Measurements from ENCODE around the gene PKN2.

PKN2 gene

DNA sequence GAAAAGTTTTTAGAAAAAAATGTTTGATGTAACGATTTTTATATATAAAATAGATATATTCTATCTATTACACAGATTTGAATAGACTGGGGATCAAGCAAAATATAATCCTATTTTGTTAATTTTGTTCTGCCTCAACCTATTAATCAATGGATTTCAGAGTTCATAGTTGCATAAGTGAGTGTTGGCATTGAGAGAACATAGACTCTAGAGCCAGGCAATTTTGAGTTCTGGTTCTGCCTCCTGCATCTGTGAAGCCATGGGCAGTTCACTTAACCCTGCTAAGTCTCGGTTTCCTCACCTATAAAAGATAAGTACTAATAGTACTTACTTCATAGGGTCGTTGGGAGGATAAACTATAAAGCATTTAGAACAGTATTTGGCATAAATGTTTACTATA lies 13.6 kb upstream of the PKN2 start:
- no peak overlapping the region for H3K27ac ChIP-seq
- TF ChIP-seq, protein P1, sequence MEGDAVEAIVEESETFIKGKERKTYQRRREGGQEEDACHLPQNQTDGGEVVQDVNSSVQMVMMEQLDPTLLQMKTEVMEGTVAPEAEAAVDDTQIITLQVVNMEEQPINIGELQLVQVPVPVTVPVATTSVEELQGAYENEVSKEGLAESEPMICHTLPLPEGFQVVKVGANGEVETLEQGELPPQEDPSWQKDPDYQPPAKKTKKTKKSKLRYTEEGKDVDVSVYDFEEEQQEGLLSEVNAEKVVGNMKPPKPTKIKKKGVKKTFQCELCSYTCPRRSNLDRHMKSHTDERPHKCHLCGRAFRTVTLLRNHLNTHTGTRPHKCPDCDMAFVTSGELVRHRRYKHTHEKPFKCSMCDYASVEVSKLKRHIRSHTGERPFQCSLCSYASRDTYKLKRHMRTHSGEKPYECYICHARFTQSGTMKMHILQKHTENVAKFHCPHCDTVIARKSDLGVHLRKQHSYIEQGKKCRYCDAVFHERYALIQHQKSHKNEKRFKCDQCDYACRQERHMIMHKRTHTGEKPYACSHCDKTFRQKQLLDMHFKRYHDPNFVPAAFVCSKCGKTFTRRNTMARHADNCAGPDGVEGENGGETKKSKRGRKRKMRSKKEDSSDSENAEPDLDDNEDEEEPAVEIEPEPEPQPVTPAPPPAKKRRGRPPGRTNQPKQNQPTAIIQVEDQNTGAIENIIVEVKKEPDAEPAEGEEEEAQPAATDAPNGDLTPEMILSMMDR (conservative IDR thresholded peaks at IDR 0.05; ENCODE audit: low read depth) = no peak
- POLR2A ChIA-PET (ENCODE audit: low non-redundant PET) = no interaction called here
- no peak for DNase-seq (ENCODE audit: low spot score)
- CTCF ChIA-PET = no interaction called here

DNA sequence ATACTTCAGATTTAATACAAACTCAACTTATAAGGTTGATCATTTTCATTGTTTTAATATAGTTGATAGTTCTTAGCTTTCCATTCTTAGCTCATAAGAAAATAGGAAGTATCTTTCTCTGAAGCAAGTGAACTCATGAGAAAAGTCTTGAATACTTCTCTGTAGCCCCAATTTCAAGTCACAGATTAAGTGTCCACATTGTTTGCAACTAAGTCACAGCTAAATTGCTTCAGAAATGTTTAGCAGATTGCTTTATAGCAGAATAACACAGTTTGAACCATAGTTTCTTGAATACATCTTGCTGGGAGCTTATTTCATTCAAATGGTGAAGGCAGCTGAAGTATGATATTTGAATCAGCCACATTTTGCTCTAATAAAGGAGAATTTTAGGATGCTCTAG lies 10.6 kb upstream of the PKN2 start:
- no peak for DNase-seq (ENCODE audit: low spot score)
- no peak overlapping the region for H3K27ac ChIP-seq
- TF ChIP-seq, protein P1 (conservative IDR thresholded peaks at IDR 0.05; ENCODE audit: low read depth) = no peak
- ChIA-PET POLR2A (ENCODE audit: low non-redundant PET) (no interaction called here), CTCF (interaction anchor here (0.6 kb wide), 1 partner anchor 18 kb away, joined by 3 read pairs; no protein-coding TSS in a partner anchor)

DNA sequence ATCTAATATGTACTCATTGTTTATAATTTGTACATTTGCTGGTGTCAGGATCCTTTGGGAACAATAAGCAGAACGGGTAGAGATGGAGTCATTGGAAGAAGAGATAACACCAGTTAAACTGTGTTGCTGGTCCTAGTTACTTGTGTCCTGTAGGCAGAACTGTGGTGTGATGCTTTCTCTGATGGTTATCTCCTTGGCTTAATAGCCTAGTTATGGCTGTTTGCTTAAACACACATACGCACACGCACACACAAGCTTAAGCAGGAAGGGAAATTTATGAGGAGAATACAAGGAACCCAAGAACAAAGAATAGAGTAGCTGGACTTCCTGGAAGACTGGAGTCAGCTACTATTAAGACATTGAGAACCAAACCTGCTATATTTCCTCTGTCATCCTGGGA lies 5.7 kb upstream of the PKN2 start:
- DNase-seq (ENCODE audit: low spot score) = no peak
- H3K27ac ChIP-seq = no peak overlapping the region
- CTCF ChIA-PET = interaction anchor here (1.0 kb wide), 1 partner anchor 24 kb away, joined by 3 read pairs; no protein-coding TSS in a partner anchor
- TF ChIP-seq, protein P1 (conservative IDR thresholded peaks at IDR 0.05; ENCODE audit: low read depth) = no peak
- POLR2A ChIA-PET (ENCODE audit: low non-redundant PET) = no interaction called here

DNA sequence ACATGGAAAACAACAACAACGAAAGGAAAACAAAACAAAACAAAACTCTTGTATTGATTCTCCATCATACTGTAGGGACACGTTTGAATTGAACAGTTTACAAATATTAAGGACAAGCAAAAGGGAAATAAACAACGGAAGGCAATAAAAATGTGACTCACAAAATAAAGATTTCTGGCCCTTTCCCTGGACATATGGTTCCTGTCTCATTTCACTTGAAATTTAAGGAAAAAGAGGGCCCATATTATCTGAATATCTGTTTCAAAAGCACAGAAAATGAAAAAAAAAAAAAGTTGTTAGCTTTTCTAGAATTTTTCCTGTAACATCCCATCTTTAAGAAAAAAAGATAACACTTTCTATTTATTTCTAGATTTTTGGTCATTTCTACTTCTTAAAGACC lies 3.6 kb upstream of the PKN2 start:
- no peak for DNase-seq (ENCODE audit: low spot score)
- POLR2A ChIA-PET (ENCODE audit: low non-redundant PET) = no interaction called here
- CTCF ChIA-PET = interaction anchor here (0.6 kb wide), 1 partner anchor 142 kb away, joined by 3 read pairs; no protein-coding TSS in a partner anchor
- no peak overlapping the region for H3K27ac ChIP-seq
- TF ChIP-seq, protein P1 (conservative IDR thresholded peaks at IDR 0.05; ENCODE audit: low read depth) = no peak

DNA sequence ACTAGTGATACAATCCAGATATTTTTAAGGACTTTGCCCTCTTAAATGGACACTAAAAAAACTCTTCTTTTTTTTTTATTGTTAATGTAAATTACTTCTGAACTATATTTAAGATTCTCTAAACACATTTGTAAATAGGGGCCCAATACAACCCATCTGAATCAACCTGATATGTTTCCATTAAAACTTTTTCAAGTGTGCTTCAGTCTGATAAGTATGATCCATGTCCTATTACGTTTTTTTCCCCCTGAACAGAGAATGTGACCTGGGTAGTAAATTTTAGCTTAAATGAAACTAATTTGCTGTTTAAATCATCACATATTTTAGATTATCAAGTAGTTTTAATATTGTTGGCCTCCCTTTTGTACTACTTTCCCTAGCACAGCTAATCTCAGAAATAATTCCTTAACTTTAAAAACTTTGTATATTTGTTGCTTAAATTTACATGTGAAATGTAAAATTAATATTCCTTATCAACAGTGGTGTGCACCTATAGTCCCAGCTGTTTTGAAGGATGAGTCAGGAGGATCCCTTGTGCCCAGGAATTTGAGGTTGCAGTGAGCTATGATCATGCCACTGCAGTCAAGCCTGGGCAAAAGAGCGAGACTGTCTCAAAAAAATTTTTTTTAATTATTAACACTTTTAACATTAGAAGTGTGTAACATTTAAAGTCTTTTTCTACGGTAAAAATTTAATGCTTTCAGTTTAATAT lies 3.0 kb upstream of the PKN2 start:
- no peak for DNase-seq (ENCODE audit: low spot score)
- H3K27ac ChIP-seq = no peak overlapping the region
- ChIA-PET POLR2A (ENCODE audit: low non-redundant PET) (no interaction called here), CTCF (interaction anchor here (0.6 kb wide), 2 partner anchors 141 to 275 kb away, joined by 3 read pairs; no protein-coding TSS in a partner anchor)
- TF ChIP-seq, protein P1 (conservative IDR thresholded peaks at IDR 0.05; ENCODE audit: low read depth) = no peak

DNA sequence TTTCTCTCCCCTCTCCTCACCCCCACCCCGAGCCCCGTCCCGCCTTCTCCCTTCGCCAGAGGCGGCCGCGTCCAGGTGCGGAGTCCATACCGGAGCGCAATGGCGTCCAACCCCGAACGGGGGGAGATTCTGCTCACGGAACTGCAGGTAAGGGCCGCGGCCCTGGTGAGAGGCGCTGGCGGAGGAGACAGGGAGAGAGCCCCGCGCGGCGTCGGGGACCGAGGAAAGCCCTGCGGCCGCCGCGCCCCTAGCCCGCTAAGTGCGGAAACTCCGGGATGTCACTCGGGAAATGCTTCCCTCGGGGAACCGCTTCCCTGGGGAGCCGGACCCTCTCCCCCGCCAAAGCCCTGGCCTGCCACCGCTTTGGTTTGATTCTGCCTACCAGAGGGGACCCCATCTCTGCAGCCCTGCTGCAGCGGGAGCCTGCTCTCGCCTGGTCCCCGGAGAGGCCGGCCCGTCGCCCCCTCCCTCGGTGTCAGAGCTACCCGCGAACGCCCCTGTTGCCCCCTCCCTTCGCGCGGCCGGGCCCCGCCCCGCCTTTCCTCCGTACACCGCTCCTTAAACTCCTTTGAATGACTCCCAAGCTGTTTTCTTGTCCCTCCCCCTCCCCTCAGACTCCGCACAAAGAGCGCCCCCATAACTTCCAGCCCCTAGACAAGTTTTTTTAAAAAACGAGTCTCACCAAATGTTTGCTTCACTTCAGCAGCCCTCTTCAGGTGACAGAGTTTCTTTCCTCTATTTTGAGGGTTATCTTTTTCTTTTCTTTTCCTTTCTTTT lies 597 bp downstream of the PKN2 start:
- H3K27ac ChIP-seq = peak overlapping the region; percentile 99
- peak; percentile 63 for DNase-seq (ENCODE audit: low spot score)
- ChIA-PET CTCF (interaction anchor here (0.6 to 0.7 kb wide), 3 partner anchors 10 to 504 kb away, joined by 3 to 4 read pairs (median 3); no protein-coding TSS in a partner anchor), POLR2A (ENCODE audit: low non-redundant PET) (interaction anchor here (0.6 to 1.1 kb wide), 3 partner anchors 9 to 145 kb away, joined by 3 to 7 read pairs (median 4); no protein-coding TSS in a partner anchor)
- TF ChIP-seq, protein P1 (conservative IDR thresholded peaks at IDR 0.05; ENCODE audit: low read depth) = no peak

Measured in RWPE1 (cell line).